ENCODE measurements around the gene PTPRD. TPM values are rescaled to one million over a fixed set of nuclear protein-coding genes. Genes with fewer than 3 reads are reported as not detected.

Gene PTPRD
- total RNA-seq, 2 donors from 2014 or later: 19.6 to 101 TPM

DNA sequence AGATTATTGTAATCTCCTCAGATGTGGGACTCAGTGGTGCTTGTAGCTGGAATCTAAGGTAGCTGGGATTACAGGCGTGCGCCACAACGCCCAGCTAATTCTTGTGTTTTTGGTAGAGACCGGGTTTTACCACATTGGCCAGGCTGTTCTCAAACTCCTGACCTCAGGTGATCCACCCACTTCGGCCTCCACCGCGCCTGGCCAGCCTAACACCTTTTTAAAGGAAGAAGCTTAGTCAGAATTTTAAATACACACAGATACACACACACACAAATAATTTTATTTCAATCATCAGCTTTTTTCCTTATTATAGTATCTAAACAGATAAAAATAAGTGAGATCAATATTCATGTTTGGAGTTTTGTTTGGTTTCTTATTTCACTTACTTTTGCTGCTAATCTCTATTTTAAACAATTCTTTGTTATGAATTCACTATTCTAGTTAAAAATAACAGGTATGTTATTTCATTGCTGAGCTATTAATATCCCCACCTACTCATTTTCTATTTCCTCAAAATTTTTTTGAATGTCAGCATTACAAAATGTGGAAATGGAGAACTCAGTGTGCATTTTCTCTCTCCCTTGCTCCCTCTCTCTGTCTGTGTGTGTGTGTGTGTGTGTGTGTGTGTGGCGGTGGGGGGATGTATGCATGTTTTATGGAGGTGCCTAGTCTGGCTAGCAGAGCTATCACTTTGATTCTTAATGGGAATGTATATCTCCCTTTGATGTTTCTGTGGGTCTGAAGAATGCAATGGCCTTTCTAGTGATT, 1852.6 kb downstream of the PTPRD start:
- DNase-seq (ENCODE audit: low spot score) (no peak), ATAC-seq (ENCODE audit: insufficient number of reproducible peaks, low FRiP score, low read depth) (no peak)
- Histone ChIP-seq H3K4me1 (ENCODE audit: control insufficient read depth in 1 of 2, low read depth in 2 of 2) (peaks cover 6 to 23% of the 10 kb centered on the region in 2 donors), H3K9me3 (no peaks in the 10 kb centered on the region), H3K27ac (peak overlapping the region in 1 of 2 donors; percentile 53), H3K36me3 (no peaks in the 10 kb centered on the region), H3K4me3 (peak overlapping the region; percentile 15), H3K27me3 (replicated peaks; ENCODE audit: insufficient read depth) (no peaks in the 10 kb centered on the region)
- TF ChIP-seq CTCF (IDR thresholded peaks at IDR 0.05): no peak

GRCh38 chr9:8757881-8758280, 1854.9 kb downstream of the PTPRD start:
- no peak for ATAC-seq (ENCODE audit: insufficient number of reproducible peaks, low FRiP score, low read depth)
- Histone ChIP-seq H3K27me3 (replicated peaks; ENCODE audit: insufficient read depth) (no peaks in the 10 kb centered on the region), H3K9me3 (no peaks in the 10 kb centered on the region), H3K4me3 (no peak overlapping the region), H3K4me1 (ENCODE audit: control insufficient read depth in 1 of 2, low read depth in 2 of 2) (peaks cover 6 to 23% of the 10 kb centered on the region in 2 donors), H3K36me3 (no peaks in the 10 kb centered on the region), H3K27ac (no peak overlapping the region)
- DNase-seq (ENCODE audit: low spot score): no peak
- no peak for TF ChIP-seq CTCF (IDR thresholded peaks at IDR 0.05)

DNA sequence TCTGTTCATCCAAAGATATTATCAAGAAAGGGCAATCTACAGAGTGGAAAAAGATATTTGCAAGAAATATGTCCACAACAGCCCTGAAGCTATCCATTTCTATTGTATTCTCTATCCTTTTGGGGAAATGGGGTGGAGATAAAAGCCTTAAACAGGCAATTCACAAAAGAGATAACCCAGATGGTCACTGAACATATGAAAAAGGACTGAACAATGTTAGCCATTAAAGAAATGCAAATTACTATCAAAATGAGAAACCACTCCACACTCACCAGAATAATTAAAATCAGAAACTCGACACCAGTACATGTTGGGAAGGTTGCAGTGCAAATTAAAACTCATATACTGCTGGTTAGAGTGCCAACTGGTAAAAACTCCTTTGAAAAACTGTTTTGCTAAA, 1858.1 kb downstream of the PTPRD start:
- no peaks in the 10 kb centered on the region for H3K27me3 ChIP-seq (replicated peaks; ENCODE audit: insufficient read depth)
- no peaks in the 10 kb centered on the region for H3K9me3 ChIP-seq
- TF ChIP-seq CTCF (IDR thresholded peaks at IDR 0.05): no peak
- DNase-seq (ENCODE audit: low spot score) (no peak), ATAC-seq (ENCODE audit: insufficient number of reproducible peaks, low FRiP score, low read depth) (no peak)
- peaks cover 7 to 23% of the 10 kb centered on the region in 2 donors for H3K4me1 ChIP-seq (ENCODE audit: control insufficient read depth in 1 of 2, low read depth in 2 of 2)
- H3K4me3 ChIP-seq: no peak overlapping the region
- no peaks in the 10 kb centered on the region for H3K36me3 ChIP-seq
- H3K27ac ChIP-seq: no peak overlapping the region

GRCh38 chr9:8751406-8751930, 1861.3 kb downstream of the PTPRD start:
- H3K9me3 ChIP-seq: no peaks in the 10 kb centered on the region
- peaks cover 7 to 16% of the 10 kb centered on the region in 2 donors for H3K4me1 ChIP-seq (ENCODE audit: control insufficient read depth in 1 of 2, low read depth in 2 of 2)
- H3K4me3 ChIP-seq: no peak overlapping the region
- DNase-seq (ENCODE audit: low spot score): no peak
- H3K36me3 ChIP-seq: no peaks in the 10 kb centered on the region
- H3K27ac ChIP-seq: no peak overlapping the region
- TF ChIP-seq CTCF (IDR thresholded peaks at IDR 0.05): no peak
- ATAC-seq (ENCODE audit: insufficient number of reproducible peaks, low FRiP score, low read depth): no peak
- H3K27me3 ChIP-seq (replicated peaks; ENCODE audit: insufficient read depth): no peaks in the 10 kb centered on the region

DNA sequence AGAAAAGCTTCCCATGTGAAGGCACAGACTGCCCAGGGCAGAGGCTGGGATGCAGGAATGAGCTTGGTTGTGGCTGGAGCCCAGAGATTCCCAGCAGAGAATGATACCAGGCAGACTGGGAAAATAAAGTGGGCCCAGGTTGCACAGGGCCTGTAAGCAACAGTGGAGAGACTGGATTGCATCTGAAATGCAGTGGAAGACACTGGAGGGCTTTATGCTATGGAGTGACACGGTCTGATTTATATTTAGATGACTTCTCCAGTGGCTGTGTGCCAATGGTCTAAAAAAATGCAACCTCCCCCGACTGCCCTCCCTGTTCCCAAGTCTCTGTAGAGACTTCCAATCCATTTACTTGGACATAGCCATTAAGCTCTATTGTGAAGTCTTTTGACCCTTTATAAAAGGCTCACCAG, 1862.2 kb downstream of the PTPRD start:
- DNase-seq (ENCODE audit: low spot score): no peak
- TF ChIP-seq CTCF (IDR thresholded peaks at IDR 0.05): no peak
- Histone ChIP-seq H3K27me3 (replicated peaks; ENCODE audit: insufficient read depth) (no peaks in the 10 kb centered on the region), H3K27ac (peak overlapping the region in 1 of 2 donors; percentile 7), H3K36me3 (no peaks in the 10 kb centered on the region), H3K9me3 (no peaks in the 10 kb centered on the region), H3K4me1 (ENCODE audit: control insufficient read depth in 1 of 2, low read depth in 2 of 2) (peaks cover 7 to 16% of the 10 kb centered on the region in 2 donors), H3K4me3 (no peak overlapping the region)
- ATAC-seq (ENCODE audit: insufficient number of reproducible peaks, low FRiP score, low read depth): no peak
